ENCODE measurements around the gene CCDC87. TPM values are rescaled to one million over a fixed set of nuclear protein-coding genes. Genes with fewer than 3 reads are reported as not detected.
A peak's percentile ranks its signal among the peaks of the same experiment; 100 is the strongest.

Gene CCDC87
- total RNA-seq, 4 donors from 2014 or later = 0.32 to 0.96 TPM; not detected in 2

DNA sequence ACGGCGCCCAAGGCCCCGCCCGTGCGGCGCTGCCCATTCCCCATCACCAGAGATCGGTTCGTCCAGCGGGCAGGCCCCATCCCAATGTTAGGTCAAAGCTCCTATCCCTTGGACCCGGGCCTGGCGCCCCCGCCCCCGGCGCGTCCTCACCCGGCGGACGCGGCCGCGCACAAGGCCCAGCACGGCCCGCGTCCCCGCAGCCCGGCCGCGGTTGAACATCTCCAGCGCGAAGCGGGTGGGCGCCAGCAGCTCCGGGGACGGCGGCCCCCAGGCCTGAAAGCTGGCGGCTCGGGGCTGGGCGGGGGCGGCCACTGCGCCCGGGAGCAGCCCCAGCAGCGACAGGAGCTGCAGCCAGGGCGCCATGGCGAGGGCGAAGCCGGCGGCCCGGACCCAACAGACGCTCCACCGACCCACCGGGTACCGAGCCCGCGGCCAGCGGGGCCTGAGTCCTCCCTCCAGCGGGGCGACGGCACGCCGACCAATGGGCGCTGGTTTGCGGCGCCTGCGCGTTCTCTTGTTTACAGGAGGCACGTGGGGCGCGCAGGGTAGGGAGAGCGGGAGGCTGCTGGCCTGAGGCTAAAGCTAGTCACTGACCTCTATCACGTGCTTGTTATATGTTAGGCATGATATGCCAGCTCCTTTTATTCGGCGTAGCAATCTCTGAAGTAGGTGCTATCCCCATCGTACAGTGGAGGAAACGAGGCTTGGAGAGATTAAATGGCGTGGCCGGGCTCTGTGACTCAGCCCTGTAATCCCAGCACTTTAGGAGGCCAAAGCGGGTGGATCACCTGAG, 24.5 kb downstream of the CCDC87 start, which contains the start of gene CTSF:
TSS of gene CTSF (minus strand) at position 483 of the 793 bp plus-strand sequence. CDS start at position 363, 120 bp downstream.
- TF ChIP-seq CTCF (IDR thresholded peaks at IDR 0.05) = no peak
- peak in 1 of 3 donors; percentile 29 for TF ChIP-seq POLR2AphosphoS5 (IDR thresholded peaks at IDR 0.05)
- H3K27me3 ChIP-seq = peaks cover 17% of the 10 kb centered on the region
- peak within 1 kb of the TSS; percentile 55 to 72 (median 59) for H3K4me3 ChIP-seq
- H3K9me3 ChIP-seq = no peaks in the 10 kb centered on the region
- DNase-seq = peak; percentile 85
- no peaks in the 10 kb centered on the region for H3K36me3 ChIP-seq
- WGBS, 2 donors (ENCODE audit: low coverage in 1 of 2) = 20% methylated on average over 38 of the region's 77 CpGs; no CpG with 5 or more reads in 1 of the 2 donors
- in situ Hi-C loops (cut with MboI; ENCODE audit: low pct_ligation_motif_present in 1 of 4, low pct_unique_long_range_greater_than_20kb in 1 of 4, low sequenced_read_pairs in 3 of 4) = loop anchor here in 2 of 4 donors (10.0 to 25.0 kb wide), 2 partner anchors 164 to 269 kb away; partner anchors contain the start of gene RCE1 (in 1 of the 2)
- intact Hi-C loops (cut with DNase I; ENCODE audit: low total_unique reads) = no loop called here
- H3K27ac ChIP-seq = peak within 1 kb of the TSS in 3 of 4 donors; percentile 28 to 72 (median 53)
- H3K4me1 ChIP-seq = peaks cover 5 to 18% (median 13%) of the 10 kb centered on the region in 4 donors

DNA sequence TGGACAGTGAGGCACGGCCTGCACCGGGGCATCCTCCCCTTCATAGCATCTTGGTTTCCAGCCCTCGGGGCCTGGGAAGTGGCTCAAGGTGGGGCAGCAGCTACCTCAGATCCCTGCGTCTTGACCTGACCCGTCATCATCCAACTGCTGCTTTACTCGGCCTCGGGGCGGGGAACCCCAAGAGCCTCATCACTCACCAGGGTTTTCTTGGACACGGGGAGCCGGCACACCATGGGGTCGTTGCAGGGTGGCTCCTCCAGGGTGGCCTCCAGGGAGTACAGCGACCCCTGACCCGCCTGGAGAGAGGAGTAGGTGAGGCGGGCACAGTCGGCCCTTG, 25.1 kb downstream of the CCDC87 start:
- in situ Hi-C loops (cut with MboI; ENCODE audit: low pct_ligation_motif_present in 1 of 4, low pct_unique_long_range_greater_than_20kb in 1 of 4, low sequenced_read_pairs in 3 of 4) = loop anchor here in 2 of 4 donors (10.0 to 25.0 kb wide), 2 partner anchors 163 to 270 kb away; partner anchors contain the start of gene RCE1 (in 1 of the 2)
- H3K36me3 ChIP-seq = no peaks in the 10 kb centered on the region
- H3K27ac ChIP-seq = peak overlapping the region in 3 of 4 donors; percentile 28 to 72 (median 53)
- H3K9me3 ChIP-seq = no peaks in the 10 kb centered on the region
- 71% methylated on average over 14 of the region's 15 CpGs; no CpG with 5 or more reads in 1 of the 2 donors for WGBS, 2 donors (ENCODE audit: low coverage in 1 of 2)
- H3K27me3 ChIP-seq = peaks cover 11% of the 10 kb centered on the region
- peak overlapping the region; percentile 55 to 72 (median 59) for H3K4me3 ChIP-seq
- DNase-seq = no peak
- intact Hi-C loops (cut with DNase I; ENCODE audit: low total_unique reads) = no loop called here
- TF ChIP-seq EP300 (IDR thresholded peaks at IDR 0.05; ENCODE audit: low read depth) = no peak
- TF ChIP-seq POLR2A (IDR thresholded peaks at IDR 0.05) = no peak
- no peak for TF ChIP-seq CTCF (IDR thresholded peaks at IDR 0.05)
- TF ChIP-seq POLR2AphosphoS5 (IDR thresholded peaks at IDR 0.05) = no peak
- peaks cover 5 to 18% (median 13%) of the 10 kb centered on the region in 4 donors for H3K4me1 ChIP-seq

- H3K4me1 ChIP-seq = peaks cover 5 to 18% (median 13%) of the 10 kb centered on the region in 4 donors
- no peak overlapping the region for H3K27ac ChIP-seq
- in situ Hi-C loops (cut with MboI; ENCODE audit: low pct_ligation_motif_present in 1 of 4, low pct_unique_long_range_greater_than_20kb in 1 of 4, low sequenced_read_pairs in 3 of 4) = loop anchor here in 2 of 4 donors (10.0 to 25.0 kb wide), 2 partner anchors 161 to 271 kb away; partner anchors contain the start of gene RCE1 (in 1 of the 2)
- 66 to 99% methylated on average over 2 to 8 of the region's 8 CpGs for WGBS, 2 donors (ENCODE audit: low coverage in 1 of 2)
- peaks cover 11% of the 10 kb centered on the region for H3K27me3 ChIP-seq
- no peak overlapping the region for H3K4me3 ChIP-seq
- H3K9me3 ChIP-seq = no peaks in the 10 kb centered on the region
- intact Hi-C loops (cut with DNase I; ENCODE audit: low total_unique reads) = no loop called here
- DNase-seq = no peak
- TF ChIP-seq POLR2AphosphoS5 (IDR thresholded peaks at IDR 0.05) (no peak), EP300 (IDR thresholded peaks at IDR 0.05; ENCODE audit: low read depth) (no peak), POLR2A (IDR thresholded peaks at IDR 0.05) (no peak), CTCF (IDR thresholded peaks at IDR 0.05) (no peak)
- H3K36me3 ChIP-seq = no peaks in the 10 kb centered on the region
Observed at GRCh38 chr11:66566221-66566620, 26.6 kb downstream of the CCDC87 start.

GRCh38 chr11:66564984-66565383, 27.9 kb downstream of the CCDC87 start:
- H3K9me3 ChIP-seq = no peaks in the 10 kb centered on the region
- no peak overlapping the region for H3K27ac ChIP-seq
- no peak for TF ChIP-seq CTCF (IDR thresholded peaks at IDR 0.05)
- no peak for TF ChIP-seq POLR2AphosphoS5 (IDR thresholded peaks at IDR 0.05)
- no peak for TF ChIP-seq POLR2A (IDR thresholded peaks at IDR 0.05)
- no peak for TF ChIP-seq EP300 (IDR thresholded peaks at IDR 0.05; ENCODE audit: low read depth)
- H3K27me3 ChIP-seq = peaks cover 11% of the 10 kb centered on the region
- no peak for DNase-seq
- no peaks in the 10 kb centered on the region for H3K36me3 ChIP-seq
- 83% methylated on average over 5 of the region's 5 CpGs; no CpG with 5 or more reads in 1 of the 2 donors for WGBS, 2 donors (ENCODE audit: low coverage in 1 of 2)
- H3K4me1 ChIP-seq = peaks cover 5 to 18% (median 13%) of the 10 kb centered on the region in 4 donors
- no peak overlapping the region for H3K4me3 ChIP-seq
- intact Hi-C loops (cut with DNase I; ENCODE audit: low total_unique reads) (no loop called here), in situ Hi-C loops (cut with MboI; ENCODE audit: low pct_ligation_motif_present in 1 of 4, low pct_unique_long_range_greater_than_20kb in 1 of 4, low sequenced_read_pairs in 3 of 4) (loop anchor here in 2 of 4 donors (10.0 to 25.0 kb wide), 2 partner anchors 160 to 272 kb away; partner anchors contain the start of gene RCE1 (in 1 of the 2))

Data from transverse colon (tissue), 4 donors.